DND-41 (cell line): ENCODE results near the gene CRCP.
A peak's percentile ranks its signal among the peaks of the same experiment; 100 is the strongest.

Experiments
- ATAC-seq: fragments of 200-7000 bp; cut with Tn5 transposase; 3 replicates; pipeline ENCODE4 v1.9.1; 2021; ENCODE audit warnings: low read depth; ENCODE audit not compliant: insufficient read depth
- DNase-seq: peaks from one replicate; pipeline ENCODE4 v3.0.0-alpha.2; 2020
- H2AFZ ChIP-seq: 2 replicates; pipeline ENCODE4 v1.6.0; 2012; ENCODE audit warnings: low read depth, low read length
- H3K27ac ChIP-seq: 2 replicates; pipeline ENCODE4 v1.5.1; 2012; ENCODE audit warnings: low read length, inconsistent platforms
- H3K27me3 ChIP-seq: fragments of 200-600 bp; sonication (generic); 2 replicates; pipeline ENCODE4 v1.6.0; 2012; ENCODE audit warnings: low read length, mild to moderate bottlenecking, inconsistent platforms; ENCODE audit not compliant: insufficient read depth, poor library complexity
- H3K36me3 ChIP-seq: 2 replicates; pipeline ENCODE4 v1.5.1; 2012; ENCODE audit warnings: low read length, inconsistent platforms; ENCODE audit not compliant: insufficient read depth
- H3K4me1 ChIP-seq: 2 replicates; pipeline ENCODE4 v1.5.1; 2012; ENCODE audit warnings: mild to moderate bottlenecking, low read length; ENCODE audit not compliant: insufficient read depth
- H3K4me2 ChIP-seq: 2 replicates; pipeline ENCODE4 v1.6.0; 2012; ENCODE audit warnings: mild to moderate bottlenecking, moderate library complexity, low read length, inconsistent platforms; ENCODE audit not compliant: insufficient read depth
- H3K4me3 ChIP-seq, 2 experiments: fragments of 200-600 bp in 1 of 2; shearing (Covaris generic) in 1 of 2; 2 replicates each; pipeline ENCODE4 v1.5.1; 2012 to 2016; ENCODE audit warnings: inconsistent platforms in 2 of 2, low read length in 2 of 2, mild to moderate bottlenecking in 2 of 2, low read depth in 1 of 2, moderate library complexity in 1 of 2
- H3K79me2 ChIP-seq: 2 replicates; pipeline ENCODE4 v1.6.0; 2012; ENCODE audit warnings: low read length, inconsistent platforms; ENCODE audit not compliant: insufficient read depth
- H3K9ac ChIP-seq: 2 replicates; pipeline ENCODE4 v1.6.0; 2012; ENCODE audit warnings: low read depth, mild to moderate bottlenecking, inconsistent platforms, low read length, moderate library complexity
- H3K9me3 ChIP-seq: 2 replicates; pipeline ENCODE4 v1.5.1; 2012; ENCODE audit warnings: low read length, moderate library complexity, mild to moderate bottlenecking, inconsistent platforms; ENCODE audit not compliant: insufficient read depth, severe bottlenecking
- H4K20me1 ChIP-seq: 2 replicates; pipeline ENCODE4 v1.6.0; 2012; ENCODE audit warnings: low read length; ENCODE audit not compliant: insufficient read depth
- CTCF ChIP-seq: IDR thresholded peaks from 2 replicates; pipeline ENCODE4 v1.5.1; 2012; ENCODE audit warnings: borderline replicate concordance, low read length, moderate library complexity, mild to moderate bottlenecking; ENCODE audit not compliant: poor library complexity, severe bottlenecking; ENCODE audit errors: extremely low read depth
- EZH2 ChIP-seq: IDR thresholded peaks from 3 replicates; pipeline ENCODE4 v1.6.1; 2012; ENCODE audit warnings: borderline replicate concordance, low read depth, mild to moderate bottlenecking, moderate library complexity, low read length, inconsistent platforms; ENCODE audit not compliant: severe bottlenecking

Gene CRCP

DNA sequence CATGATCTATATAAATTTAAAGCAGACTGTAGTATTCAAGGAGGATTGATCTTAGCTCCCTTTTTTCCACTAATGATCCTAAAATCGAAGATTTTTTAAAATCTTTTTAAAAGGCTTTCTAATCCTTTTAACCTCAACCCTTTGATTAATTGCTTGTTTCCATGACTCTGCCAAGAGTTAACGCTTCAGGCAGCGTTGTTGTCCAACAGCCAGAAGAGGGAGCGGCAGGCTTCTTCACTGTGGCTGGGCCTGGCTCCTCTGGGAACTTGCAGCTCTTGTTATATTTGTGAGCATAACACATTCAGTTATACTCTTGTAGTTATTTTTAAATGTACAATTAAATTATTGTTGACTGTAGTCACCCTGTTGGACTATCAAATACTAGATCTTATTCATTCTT is 26.3 kb downstream of the CRCP start:
- Histone ChIP-seq H3K9me3 (no peaks in the 10 kb centered on the region), H4K20me1 (peaks cover 34% of the 10 kb centered on the region), H3K4me1 (no peaks in the 10 kb centered on the region), H3K4me2 (no peak overlapping the region), H3K27ac (no peak overlapping the region), H3K79me2 (peaks cover 43% of the 10 kb centered on the region), H3K9ac (no peak overlapping the region), H3K27me3 (no peaks in the 10 kb centered on the region), H3K36me3 (peaks cover 89% of the 10 kb centered on the region), H3K4me3 (no peak overlapping the region), H2AFZ (no peak overlapping the region)
- TF ChIP-seq CTCF (peak; percentile 27), EZH2 (no peak)
- ATAC-seq, result 0 out of 3 replicates have a peak, but pooled peaks have one; percentile 37
- DNase-seq, result no peak

DNA sequence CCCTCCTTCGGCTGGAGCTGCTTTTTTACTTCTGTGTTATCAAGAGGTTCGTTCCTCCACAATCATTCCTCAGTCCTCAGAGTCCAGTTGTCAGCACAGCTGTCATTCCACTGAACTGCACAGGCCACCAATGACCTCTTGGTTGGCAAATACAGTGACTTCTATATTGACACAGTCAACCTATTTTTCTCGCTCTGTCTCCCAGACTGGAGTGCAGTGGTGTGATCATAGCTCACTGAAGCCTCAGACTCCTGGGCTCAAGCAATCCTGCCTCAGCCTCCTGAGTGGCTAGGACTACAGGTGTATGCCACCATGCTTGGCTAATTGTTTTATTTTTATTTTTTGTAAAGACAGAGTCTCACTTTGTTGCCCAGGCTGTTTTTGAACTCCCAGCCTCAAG is 27.7 kb downstream of the CRCP start:
- TF ChIP-seq CTCF, result no peak
- TF ChIP-seq EZH2, result no peak
- H3K9ac ChIP-seq, result no peak overlapping the region
- no peak overlapping the region for H2AFZ ChIP-seq
- peaks cover 47% of the 10 kb centered on the region for H3K79me2 ChIP-seq
- peaks cover 33% of the 10 kb centered on the region for H4K20me1 ChIP-seq
- H3K4me2 ChIP-seq, result no peak overlapping the region
- no peaks in the 10 kb centered on the region for H3K4me1 ChIP-seq
- no peak overlapping the region for H3K4me3 ChIP-seq
- peaks cover 92% of the 10 kb centered on the region for H3K36me3 ChIP-seq
- H3K27me3 ChIP-seq, result no peaks in the 10 kb centered on the region
- H3K9me3 ChIP-seq, result no peaks in the 10 kb centered on the region
- DNase-seq (no peak), ATAC-seq (no peak)
- no peak overlapping the region for H3K27ac ChIP-seq

DNA sequence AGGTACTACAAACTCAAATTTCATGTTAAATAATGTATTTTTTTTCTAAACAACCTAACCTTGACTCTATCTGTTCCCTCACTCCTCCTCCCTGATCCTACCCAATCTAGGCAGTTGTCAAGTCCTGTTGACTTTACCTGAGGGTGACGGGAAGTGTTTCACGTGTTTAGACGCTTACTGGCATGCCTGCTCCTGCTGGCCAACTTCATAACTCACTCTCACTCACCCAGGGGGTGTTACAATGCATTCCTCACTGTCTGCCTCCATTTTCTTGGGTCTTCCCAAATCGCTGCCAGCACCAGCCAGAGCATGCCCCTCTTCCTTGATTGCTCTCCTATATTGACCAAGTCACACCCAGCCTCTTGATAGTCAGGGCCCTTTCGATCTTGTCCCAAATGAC is 28.3 kb downstream of the CRCP start:
- Histone ChIP-seq H2AFZ (no peak overlapping the region), H3K36me3 (peaks cover 92% of the 10 kb centered on the region), H4K20me1 (peaks cover 35% of the 10 kb centered on the region)

More for the DNA sequence above, 28.3 kb downstream of the CRCP start:
- TF ChIP-seq EZH2 (no peak), CTCF (no peak)
- Histone ChIP-seq H3K79me2 (peaks cover 42% of the 10 kb centered on the region), H3K27me3 (no peaks in the 10 kb centered on the region), H3K4me2 (no peak overlapping the region), H3K4me3 (no peak overlapping the region), H3K27ac (no peak overlapping the region), H3K9ac (no peak overlapping the region), H3K9me3 (no peaks in the 10 kb centered on the region), H3K4me1 (no peaks in the 10 kb centered on the region)
- ATAC-seq (no peak), DNase-seq (no peak)
